ENCODE results near the gene FBXW10B.
A peak's percentile ranks its signal among the peaks of the same experiment; 100 is the strongest.
"Not testable (repeated sequence)": the region's sequence is repeated elsewhere in the genome, so short reads cannot be mapped to it uniquely, and the experiment has no call there.

The FBXW10B gene

DNA sequence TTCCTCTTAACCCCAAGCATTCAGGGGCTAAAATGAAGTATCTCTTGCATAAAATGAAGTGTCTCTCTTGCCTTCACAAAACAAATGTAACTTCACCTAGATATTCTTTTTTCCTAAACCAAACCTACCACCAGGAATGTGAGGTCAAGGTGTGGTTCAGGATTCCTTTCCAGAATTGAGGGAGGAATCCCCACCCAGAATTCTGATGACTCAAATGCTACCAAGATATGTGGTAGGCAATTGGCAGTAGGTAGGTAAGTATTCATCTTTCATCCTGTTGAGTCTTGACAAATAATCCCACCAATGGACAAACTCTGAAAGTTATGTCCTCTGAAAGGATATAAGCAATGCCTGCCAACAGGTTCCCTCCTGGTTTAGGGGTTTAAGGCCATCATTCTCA is 38.4 kb upstream of the FBXW10B start:
- Histone ChIP-seq H3K14ac (ENCODE audit: low read length in 2 of 2) (no peak overlapping the region), H3K4ac (ENCODE audit: low read depth in 1 of 2, low read length in 2 of 2) (no peak overlapping the region), H3K27ac (ENCODE audit: low read length, poor library complexity, severe bottlenecking) (no peak overlapping the region), H4K91ac (ENCODE audit: low read length) (no peak overlapping the region), H2BK12ac (ENCODE audit: low read length in 2 of 2) (no peak overlapping the region), H3K9me3 (ENCODE audit: control insufficient read depth, low read length) (no peaks in the 10 kb centered on the region), H3K79me1 (replicated peaks; ENCODE audit: low read length, poor library complexity, severe bottlenecking) (peaks cover 3% of the 10 kb centered on the region), H3K4me2 (ENCODE audit: low read length, poor library complexity, severe bottlenecking) (no peak overlapping the region), H3K36me3 (ENCODE audit: control insufficient read depth in 1 of 2, insufficient read depth in 2 of 2, low read depth in 1 of 2, low read length in 2 of 2) (peaks cover 0 to 11% of the 10 kb centered on the region in 2 experiments), H3K23ac (ENCODE audit: low read length in 2 of 2) (no peak overlapping the region), H3K27me3 (ENCODE audit: control insufficient read depth in 1 of 2, insufficient read depth in 1 of 2, low read length in 2 of 2) (no peaks in the 10 kb centered on the region), H2BK15ac (ENCODE audit: low read depth, poor library complexity, severe bottlenecking) (no peak overlapping the region), H3K9ac (ENCODE audit: low read length) (no peak overlapping the region), H4K8ac (ENCODE audit: low read length) (no peak overlapping the region), H2BK5ac (ENCODE audit: low read depth, low read length, poor library complexity, severe bottlenecking) (no peak overlapping the region), H2AK5ac (ENCODE audit: low read length, severe bottlenecking) (peak overlapping the region; percentile 41), H2BK120ac (ENCODE audit: low read depth, low read length) (no peak overlapping the region), H3K18ac (ENCODE audit: low read depth in 1 of 2, low read length in 2 of 2) (no peak overlapping the region), H3K4me1 (ENCODE audit: control insufficient read depth, insufficient read depth, low read depth, low read length) (peaks cover 15% of the 10 kb centered on the region), H3K4me3 (ENCODE audit: insufficient read depth in 1 of 2, low read depth in 1 of 2, low read length in 2 of 2) (no peak overlapping the region), H2AFZ (ENCODE audit: low read depth, low read length) (no peak overlapping the region)
- no peak for DNase-seq

DNA sequence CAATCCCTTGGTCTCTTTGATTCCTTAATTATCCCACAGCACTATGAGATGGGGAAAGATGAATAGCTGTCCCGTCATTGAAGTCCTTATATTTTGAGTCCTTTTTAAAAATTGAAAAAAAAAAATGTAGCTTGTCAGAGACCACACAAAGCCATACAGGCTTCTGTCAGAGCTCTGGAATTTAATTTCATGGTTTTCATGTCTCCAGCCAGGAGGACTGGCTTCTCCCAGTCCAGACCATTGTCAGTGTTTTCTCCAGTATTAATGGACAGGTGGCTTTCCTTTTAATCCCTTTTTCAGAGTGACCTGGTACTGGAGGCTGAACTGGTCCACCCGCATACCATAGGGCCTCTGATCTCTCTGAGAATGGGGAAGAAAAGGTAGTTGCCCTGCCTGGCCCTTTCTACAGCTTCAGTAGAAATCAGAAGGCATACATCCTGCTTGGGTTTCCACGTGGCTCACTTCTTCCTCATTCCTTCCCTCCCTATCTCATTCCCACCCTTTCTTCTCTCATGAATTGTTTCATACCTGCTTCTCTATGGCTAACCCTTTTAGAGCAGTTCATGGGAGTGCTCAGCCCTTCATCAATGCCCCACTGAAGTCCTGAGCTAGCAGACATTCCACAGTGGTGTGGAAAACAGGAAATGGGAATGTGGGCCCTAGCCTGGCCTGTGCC is 35.5 kb upstream of the FBXW10B start:
- peak overlapping the region; percentile 88 for H2AK5ac ChIP-seq (ENCODE audit: low read length, severe bottlenecking)
- peak overlapping the region in 1 of 2 experiments; percentile 16 for H2BK12ac ChIP-seq (ENCODE audit: low read length in 2 of 2)
- no peak overlapping the region for H3K4me2 ChIP-seq (ENCODE audit: low read length, poor library complexity, severe bottlenecking)
- H2BK120ac ChIP-seq (ENCODE audit: low read depth, low read length) = no peak overlapping the region
- H3K4ac ChIP-seq (ENCODE audit: low read depth in 1 of 2, low read length in 2 of 2) = no peak overlapping the region
- H3K4me3 ChIP-seq (ENCODE audit: insufficient read depth in 1 of 2, low read depth in 1 of 2, low read length in 2 of 2) = no peak overlapping the region
- peaks cover 5% of the 10 kb centered on the region for H3K79me1 ChIP-seq (replicated peaks; ENCODE audit: low read length, poor library complexity, severe bottlenecking)
- peak overlapping the region; percentile 16 for H2AFZ ChIP-seq (ENCODE audit: low read depth, low read length)
- H3K36me3 ChIP-seq (ENCODE audit: control insufficient read depth in 1 of 2, insufficient read depth in 2 of 2, low read depth in 1 of 2, low read length in 2 of 2) = peaks cover 0 to 7% of the 10 kb centered on the region in 2 experiments
- no peak overlapping the region for H2BK15ac ChIP-seq (ENCODE audit: low read depth, poor library complexity, severe bottlenecking)
- H3K27me3 ChIP-seq (ENCODE audit: control insufficient read depth in 1 of 2, insufficient read depth in 1 of 2, low read length in 2 of 2) = no peaks in the 10 kb centered on the region
- H3K9me3 ChIP-seq (ENCODE audit: control insufficient read depth, low read length) = no peaks in the 10 kb centered on the region
- peak overlapping the region; percentile 90 for H2BK5ac ChIP-seq (ENCODE audit: low read depth, low read length, poor library complexity, severe bottlenecking)
- DNase-seq = no peak
- H3K4me1 ChIP-seq (ENCODE audit: control insufficient read depth, insufficient read depth, low read depth, low read length) = peaks cover 18% of the 10 kb centered on the region
- peak overlapping the region; percentile 98 for H3K27ac ChIP-seq (ENCODE audit: low read length, poor library complexity, severe bottlenecking)
- 62% methylated on average over 2 of the region's 3 CpGs for WGBS
- no peak overlapping the region for H3K14ac ChIP-seq (ENCODE audit: low read length in 2 of 2)
- H3K18ac ChIP-seq (ENCODE audit: low read depth in 1 of 2, low read length in 2 of 2) = no peak overlapping the region
- H3K9ac ChIP-seq (ENCODE audit: low read length) = no peak overlapping the region
- no peak overlapping the region for H4K8ac ChIP-seq (ENCODE audit: low read length)
- H3K23ac ChIP-seq (ENCODE audit: low read length in 2 of 2) = no peak overlapping the region
- H4K91ac ChIP-seq (ENCODE audit: low read length) = no peak overlapping the region

- not testable (repeated sequence) for H3K9ac ChIP-seq (ENCODE audit: low read length); H4K91ac ChIP-seq (ENCODE audit: low read length); H3K36me3 ChIP-seq (ENCODE audit: control insufficient read depth in 1 of 2, insufficient read depth in 2 of 2, low read depth in 1 of 2, low read length in 2 of 2); DNase-seq; H4K8ac ChIP-seq (ENCODE audit: low read length); H2BK15ac ChIP-seq (ENCODE audit: low read depth, poor library complexity, severe bottlenecking); H3K18ac ChIP-seq (ENCODE audit: low read depth in 1 of 2, low read length in 2 of 2); H2BK12ac ChIP-seq (ENCODE audit: low read length in 2 of 2); H3K4me3 ChIP-seq (ENCODE audit: insufficient read depth in 1 of 2, low read depth in 1 of 2, low read length in 2 of 2); H2BK5ac ChIP-seq (ENCODE audit: low read depth, low read length, poor library complexity, severe bottlenecking); H2BK120ac ChIP-seq (ENCODE audit: low read depth, low read length); H2AFZ ChIP-seq (ENCODE audit: low read depth, low read length); H3K79me1 ChIP-seq (replicated peaks; ENCODE audit: low read length, poor library complexity, severe bottlenecking); H3K9me3 ChIP-seq (ENCODE audit: control insufficient read depth, low read length); H3K14ac ChIP-seq (ENCODE audit: low read length in 2 of 2); H3K4ac ChIP-seq (ENCODE audit: low read depth in 1 of 2, low read length in 2 of 2); H3K27me3 ChIP-seq (ENCODE audit: control insufficient read depth in 1 of 2, insufficient read depth in 1 of 2, low read length in 2 of 2); H3K23ac ChIP-seq (ENCODE audit: low read length in 2 of 2); H2AK5ac ChIP-seq (ENCODE audit: low read length, severe bottlenecking)
- WGBS = 77% methylated on average over 2 of the region's 3 CpGs
- Histone ChIP-seq H3K27ac (ENCODE audit: low read length, poor library complexity, severe bottlenecking) (peak overlapping the region; percentile 98), H3K4me1 (ENCODE audit: control insufficient read depth, insufficient read depth, low read depth, low read length) (peaks cover 15% of the 10 kb centered on the region), H3K4me2 (ENCODE audit: low read length, poor library complexity, severe bottlenecking) (peak overlapping the region; percentile 55)
These were observed 34.9 kb upstream of the FBXW10B start for GRCh38 chr17:15654401-15654800.

DNA sequence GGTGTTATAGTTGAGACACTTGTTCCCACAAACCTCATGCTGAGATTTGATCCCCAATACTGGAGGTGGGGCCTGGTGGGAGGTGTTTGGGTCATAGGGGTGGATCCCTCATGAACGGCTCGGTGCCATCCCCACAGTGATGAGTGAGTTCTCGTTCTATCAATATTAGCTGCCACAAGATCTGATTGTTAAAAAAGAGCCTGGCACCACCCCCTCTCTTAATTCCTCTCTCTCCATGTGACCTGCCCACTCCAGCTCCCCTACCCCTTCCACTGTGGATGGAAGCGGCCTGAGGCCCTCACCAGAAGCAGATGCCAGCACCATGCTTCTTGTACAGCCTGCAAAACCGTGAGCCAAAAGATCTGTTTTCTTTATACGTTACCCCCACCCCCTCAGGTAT is 33.5 kb upstream of the FBXW10B start:
- Histone ChIP-seq H2AK5ac (ENCODE audit: low read length, severe bottlenecking) (peak overlapping the region; percentile 3), H3K79me1 (replicated peaks; ENCODE audit: low read length, poor library complexity, severe bottlenecking) (peaks cover 3% of the 10 kb centered on the region), H3K4ac (ENCODE audit: low read depth in 1 of 2, low read length in 2 of 2) (no peak overlapping the region), H2BK12ac (ENCODE audit: low read length in 2 of 2) (peak overlapping the region in 1 of 2 experiments; percentile 21), H3K4me1 (ENCODE audit: control insufficient read depth, insufficient read depth, low read depth, low read length) (peaks cover 11% of the 10 kb centered on the region), H3K14ac (ENCODE audit: low read length in 2 of 2) (no peak overlapping the region), H3K23ac (ENCODE audit: low read length in 2 of 2) (no peak overlapping the region), H3K27me3 (ENCODE audit: control insufficient read depth in 1 of 2, insufficient read depth in 1 of 2, low read length in 2 of 2) (no peaks in the 10 kb centered on the region), H2BK120ac (ENCODE audit: low read depth, low read length) (no peak overlapping the region), H3K4me3 (ENCODE audit: insufficient read depth in 1 of 2, low read depth in 1 of 2, low read length in 2 of 2) (no peak overlapping the region), H4K91ac (ENCODE audit: low read length) (no peak overlapping the region), H3K4me2 (ENCODE audit: low read length, poor library complexity, severe bottlenecking) (no peak overlapping the region), H3K9ac (ENCODE audit: low read length) (no peak overlapping the region), H2BK15ac (ENCODE audit: low read depth, poor library complexity, severe bottlenecking) (no peak overlapping the region), H3K27ac (ENCODE audit: low read length, poor library complexity, severe bottlenecking) (no peak overlapping the region), H3K9me3 (ENCODE audit: control insufficient read depth, low read length) (no peaks in the 10 kb centered on the region), H3K18ac (ENCODE audit: low read depth in 1 of 2, low read length in 2 of 2) (no peak overlapping the region), H2BK5ac (ENCODE audit: low read depth, low read length, poor library complexity, severe bottlenecking) (no peak overlapping the region), H3K36me3 (ENCODE audit: control insufficient read depth in 1 of 2, insufficient read depth in 2 of 2, low read depth in 1 of 2, low read length in 2 of 2) (no peaks in the 10 kb centered on the region), H2AFZ (ENCODE audit: low read depth, low read length) (no peak overlapping the region), H4K8ac (ENCODE audit: low read length) (no peak overlapping the region)
- no peak for DNase-seq
- WGBS = 97% methylated on average over 6 of the region's 6 CpGs

All from mesenchymal stem cell (in vitro differentiated cells and primary cell).